NCI-H748 (cell line): ENCODE measurements around the gene ACTG1.

ENCODE experiments used
- DNase-seq: peaks from one replicate; lab custom pipeline; 2025; ENCODE audit not compliant: unreplicated experiment; lab: John Stamatoyannopoulos, UW

ACTG1 gene

GRCh38 chr17:81512562-81513371, at the start of gene ACTG1:
Gene ACTG1 (minus strand): TSS chr17:81512799. CDS start chr17:81512354, 445 bp downstream.
- DNase-seq = peak; percentile 96

- no peak for DNase-seq
Measured at GRCh38 chr17:81561494-81561885, 48.9 kb upstream of the ACTG1 start.

- DNase-seq = no peak
Measured at GRCh38 chr17:81558941-81559806, 46.6 kb upstream of the ACTG1 start.

GRCh38 chr17:81558115-81558468, 45.5 kb upstream of the ACTG1 start:
- DNase-seq = no peak

GRCh38 chr17:81557276-81558114, 44.9 kb upstream of the ACTG1 start:
- DNase-seq = no peak

- no peak for DNase-seq
Measured at GRCh38 chr17:81556863-81557262, 44.3 kb upstream of the ACTG1 start.

GRCh38 chr17:81556175-81556691, 43.6 kb upstream of the ACTG1 start:
- DNase-seq = no peak

- DNase-seq = peak; percentile 73
Measured at GRCh38 chr17:81553616-81554181, 41.1 kb upstream of the ACTG1 start.

GRCh38 chr17:81553018-81553615, 40.5 kb upstream of the ACTG1 start:
- DNase-seq = peak; percentile 95

- DNase-seq = peak; percentile 88
Measured at GRCh38 chr17:81552244-81553017, 39.8 kb upstream of the ACTG1 start, which contains the start of gene FAAP100. Gene FAAP100 (minus strand): TSS chr17:81552353. CDS start chr17:81552330, 23 bp downstream.

GRCh38 chr17:81551458-81552243, 39.1 kb upstream of the ACTG1 start:
- DNase-seq = peak; percentile 63

- no peak for DNase-seq
Measured at GRCh38 chr17:81550830-81551457, 38.3 kb upstream of the ACTG1 start.

GRCh38 chr17:81550285-81550684, 37.7 kb upstream of the ACTG1 start:
- DNase-seq = no peak

- no peak for DNase-seq
Measured at GRCh38 chr17:81549826-81550225, 37.2 kb upstream of the ACTG1 start.

GRCh38 chr17:81549031-81549557, 36.5 kb upstream of the ACTG1 start:
- no peak for DNase-seq

- no peak for DNase-seq
Measured at GRCh38 chr17:81547614-81547982, 35.0 kb upstream of the ACTG1 start.

- DNase-seq = no peak
Measured at GRCh38 chr17:81546906-81547613, 34.5 kb upstream of the ACTG1 start.
